A549 (cell line): Measurements from ENCODE around the gene CELF5. TPM values are rescaled to one million over a fixed set of nuclear protein-coding genes. Genes with fewer than 3 reads are reported as not detected.

Experiments used
- ATAC-seq, 2 experiments: fragments of 200-7000 bp in 1 of 2; fragments of >200 bp in 1 of 2; cut with Nextera tagmentation in 1 of 2; cut with Tn5 transposase in 1 of 2; 3 replicates each; pipeline versions ENCODE4 v1.8.0 to v1.9.1; 2018 to 2020; ENCODE audit warnings: mild to moderate bottlenecking in 1 of 2, moderate library complexity in 1 of 2
- CTCF ChIA-PET: fragments of 300-600 bp; sonication (Branson Sonifier 250); formaldehyde crosslinking; extraction: SDS; loops from one replicate; lab custom pipeline; 2021; ENCODE audit warnings: antibody characterized with exemption, inconsistent platforms; lab: Yijun Ruan, JAX
- POLR2A ChIA-PET: fragments of 350-600 bp; formaldehyde crosslinking; extraction: SDS; loops from one replicate; lab custom pipeline; 2021; ENCODE audit warnings: antibody characterized with exemption, inconsistent platforms; lab: Yijun Ruan, JAX
- DNase-seq, 2 experiments: peaks; one replicate each; pipeline versions ENCODE4 v3.0.0 to v3.0.0-alpha.2; 2011 to 2016; ENCODE audit warnings: low read depth in 1 of 2, low spot score in 1 of 2
- FAIRE-seq: peaks from 2 replicates; lab custom pipeline; 2011; peaks lifted over from hg19 to GRCh38; lab: Jason Lieb, UNC
- H3K27ac ChIP-seq, 2 experiments: fragments of >200 bp; sonication (Bioruptor Twin); formaldehyde crosslinking; 3 replicates each; pipeline ENCODE4 v1.5.1; 2016 to 2017
- H3K4me1 ChIP-seq: fragments of >200 bp; sonication (Bioruptor Twin); formaldehyde crosslinking; 3 replicates; pipeline ENCODE4 v1.6.1; 2016
- H3K4me2 ChIP-seq: fragments of >200 bp; sonication (Bioruptor Twin); formaldehyde crosslinking; 3 replicates; pipeline ENCODE4 v1.6.1; 2016
- H3K4me3 ChIP-seq: fragments of >200 bp; sonication (Bioruptor Twin); formaldehyde crosslinking; 3 replicates; pipeline ENCODE4 v1.5.1; 2016
- H3K9me3 ChIP-seq: fragments of >200 bp; sonication (Bioruptor Twin); formaldehyde crosslinking; 3 replicates; pipeline ENCODE4 v1.6.1; 2016
- CBX8 ChIP-seq: fragments of 200-600 bp; sonication (generic); IDR thresholded peaks from 2 replicates; pipeline ENCODE4 v1.6.1; 2016
- CHD2 ChIP-seq: fragments of 150-350 bp; IDR thresholded peaks from 2 replicates; pipeline ENCODE4 v1.6.1; 2014; ENCODE audit warnings: low read length; ENCODE audit not compliant: partially characterized antibody
- E2F6 ChIP-seq: IDR thresholded peaks from 2 replicates; pipeline ENCODE4 v1.6.1; 2012; ENCODE audit warnings: low read depth, borderline replicate concordance
- ESRRA ChIP-seq: fragments of 150-350 bp; IDR thresholded peaks from 2 replicates; pipeline ENCODE4 v1.6.1; 2014; ENCODE audit warnings: mild to moderate bottlenecking, low read length, borderline replicate concordance
- FOSB ChIP-seq: fragments of 250-450 bp; sonication (Bioruptor Pico); IDR thresholded peaks from 2 replicates; pipeline ENCODE4 v1.5.0; 2020; ENCODE audit warnings: mild to moderate bottlenecking, moderate library complexity
- FOSL2 ChIP-seq, 2 experiments: fragments of 450-650 bp in 1 of 2; fragments of >200 bp in 1 of 2; sonication (Bioruptor Twin) in 1 of 2; formaldehyde crosslinking; IDR thresholded peaks; 2 replicates each; pipeline versions ENCODE4 v1.5.0 to v1.6.1; 2016 to 2020; ENCODE audit warnings: mild to moderate bottlenecking in 1 of 2, moderate library complexity in 1 of 2
- HEYL ChIP-seq: fragments of 250-450 bp; sonication (Bioruptor Pico); IDR thresholded peaks from 2 replicates; pipeline ENCODE4 v1.8.0; 2021; ENCODE audit warnings: mild to moderate bottlenecking, moderate library complexity
- HMGXB4 ChIP-seq: fragments of 250-450 bp; sonication (Bioruptor Pico); IDR thresholded peaks from 2 replicates; pipeline ENCODE4 v1.5.0; 2021; ENCODE audit warnings: mild to moderate bottlenecking, moderate library complexity, borderline replicate concordance
- HOXB5 ChIP-seq: fragments of 250-450 bp; sonication (Bioruptor Pico); IDR thresholded peaks from 2 replicates; pipeline ENCODE4 v1.5.0; 2020; ENCODE audit warnings: mild to moderate bottlenecking, moderate library complexity
- KDM5A ChIP-seq: fragments of 200-600 bp; sonication (generic); IDR thresholded peaks from 2 replicates; pipeline ENCODE4 v1.6.1; 2016; ENCODE audit warnings: antibody characterized with exemption, mild to moderate bottlenecking
- MAFK ChIP-seq: fragments of 450-650 bp; IDR thresholded peaks from 2 replicates; pipeline ENCODE4 v1.6.1; 2014; ENCODE audit not compliant: partially characterized antibody
- MAX ChIP-seq: IDR thresholded peaks from 2 replicates; pipeline ENCODE4 v1.6.1; 2012
- MYC ChIP-seq: IDR thresholded peaks from 2 replicates; pipeline ENCODE4 v1.6.1; 2012; ENCODE audit warnings: mild to moderate bottlenecking, inconsistent platforms, low read length, improper control_type of control experiment, borderline replicate concordance
- NFE2L2 ChIP-seq: fragments of 150-350 bp; conservative IDR thresholded peaks from 2 replicates; pipeline ENCODE4 v1.6.1; 2014; ENCODE audit warnings: low read length
- NPAS2 ChIP-seq: fragments of 250-450 bp; sonication (Bioruptor Pico); IDR thresholded peaks from 2 replicates; pipeline ENCODE4 v1.8.0; 2022; ENCODE audit warnings: mild to moderate bottlenecking, moderate library complexity, borderline replicate concordance
- PBX3 ChIP-seq: IDR thresholded peaks from 2 replicates; pipeline ENCODE4 v1.6.1; 2012
- POLR2AphosphoS2 ChIP-seq: conservative IDR thresholded peaks from 2 replicates; pipeline ENCODE4 v1.6.1; 2012; ENCODE audit warnings: low read length, improper control_type of control experiment, inconsistent platforms
- RFX5 ChIP-seq: fragments of 450-650 bp; IDR thresholded peaks from 2 replicates; pipeline ENCODE4 v1.7.1; 2014; ENCODE audit warnings: antibody characterized with exemption, mild to moderate bottlenecking, moderate library complexity
- RNF2 ChIP-seq: fragments of 200-600 bp; sonication (generic); IDR thresholded peaks from 2 replicates; pipeline ENCODE4 v1.6.1; 2016; ENCODE audit warnings: low read depth, mild to moderate bottlenecking, antibody characterized with exemption, moderate library complexity, borderline replicate concordance
- SMC3 ChIP-seq: fragments of >200 bp; sonication (Bioruptor Twin); formaldehyde crosslinking; IDR thresholded peaks from 3 replicates; pipeline ENCODE4 v1.6.1; 2018; ENCODE audit warnings: inconsistent platforms
- SREBF2 ChIP-seq: fragments of 450-650 bp; IDR thresholded peaks from 2 replicates; pipeline ENCODE4 v1.6.1; 2014; ENCODE audit warnings: mild to moderate bottlenecking, moderate library complexity
- TFCP2L1 ChIP-seq: fragments of 250-450 bp; sonication (Bioruptor Pico); IDR thresholded peaks from 2 replicates; pipeline ENCODE4 v1.5.0; 2021; ENCODE audit warnings: mild to moderate bottlenecking
- TP53 ChIP-seq: fragments of 250-450 bp; sonication (Bioruptor Pico); IDR thresholded peaks from 2 replicates; pipeline ENCODE4 v1.5.0; 2021; ENCODE audit warnings: mild to moderate bottlenecking, moderate library complexity
- ZC3H11A ChIP-seq: fragments of 450-650 bp; IDR thresholded peaks from 2 replicates; pipeline ENCODE4 v1.6.1; 2014; ENCODE audit warnings: antibody characterized with exemption, mild to moderate bottlenecking
- WGBS: methylation state at CpG from one replicate; pipeline ENCODE4 v1.1.6; 2017; ENCODE audit errors: missing lambda C conversion rate; 5-methylcytosine and 5-hydroxymethylcytosine counted together
- polyA plus RNA-seq, 4 experiments: library from polyadenylated mRNA; depleted of rRNA in 3 of 4; stranded (reverse); fragments of >200 nt; fragmentation: RNase III in 1 of 4; extraction: RNeasy Plus Mini Kit Qiagen cat#74134 plus additional on column Dnase treatment in 1 of 4; gene quantifications; 2 replicates in 3 of 4; 3 replicates in 1 of 4; pipeline ENCODE4 v1.2.3, GENCODE V29; 2011 to 2017

The CELF5 gene
- polyA plus RNA-seq, 2 of the 4 experiments (the other 2 are of a cell fraction) = 0.31 to 0.61 TPM

- no peak overlapping the region for H3K4me2 ChIP-seq
- no peak overlapping the region for H3K4me3 ChIP-seq
- H3K9me3 ChIP-seq = no peaks in the 10 kb centered on the region
- ATAC-seq (no peak), FAIRE-seq (no peak)
- H3K27ac ChIP-seq = no peak overlapping the region
- no peak for TF ChIP-seq RNF2
- TF ChIP-seq RFX5 = no peak
- no peak for TF ChIP-seq SREBF2
- TF ChIP-seq ZC3H11A = no peak
- TF ChIP-seq NPAS2 (CRISPR knock-in tag) = no peak
- TF ChIP-seq NFE2L2 = no peak
- TF ChIP-seq MAFK = no peak
- TF ChIP-seq CHD2 = no peak
- no peak for TF ChIP-seq HEYL
- TF ChIP-seq HOXB5 = no peak
- TF ChIP-seq TP53 = no peak
- no peak for TF ChIP-seq SMC3
- no peak for TF ChIP-seq KDM5A
- no peak for TF ChIP-seq ESRRA
- TF ChIP-seq HMGXB4 (CRISPR knock-in tag) = no peak
- TF ChIP-seq, all 56 proteins: peak for 0
- CTCF ChIA-PET = interaction anchor here (0.9 to 2.5 kb wide), 2 partner anchors 18 to 43 kb away, joined by 3 to 9 read pairs; no protein-coding TSS in a partner anchor
- 5% methylated on average over 1 of the region's 1 CpG for WGBS
- POLR2A ChIA-PET = no interaction called here
- DNase-seq = no peak
- no peaks in the 10 kb centered on the region for H3K4me1 ChIP-seq
Measured at GRCh38 chr19:3231288-3231687, 6.8 kb downstream of the CELF5 start.

GRCh38 chr19:3233116-3233515, 8.7 kb downstream of the CELF5 start:
- TF ChIP-seq MYC = no peak
- no peak for TF ChIP-seq POLR2AphosphoS2
- no peak for TF ChIP-seq FOSL2 (IDR thresholded peaks at IDR 0.05)
- TF ChIP-seq FOSL2 (CRISPR knock-in tag; IDR thresholded peaks at IDR 0.05) = no peak
- no peak for TF ChIP-seq MAX
- TF ChIP-seq NFE2L2 = no peak
- no peak for TF ChIP-seq ESRRA
- no peak for TF ChIP-seq CBX8
- TF ChIP-seq E2F6 = no peak
- TF ChIP-seq RNF2 = no peak
- no peak for TF ChIP-seq FOSB (CRISPR knock-in tag)
- TF ChIP-seq TFCP2L1 (CRISPR knock-in tag) = no peak
- no peak for TF ChIP-seq HOXB5
- no peak for TF ChIP-seq SMC3
- TF ChIP-seq HMGXB4 (CRISPR knock-in tag) = no peak
- no peak for TF ChIP-seq PBX3
- Histone ChIP-seq H3K4me1 (no peaks in the 10 kb centered on the region), H3K4me2 (no peak overlapping the region), H3K4me3 (no peak overlapping the region), H3K9me3 (no peaks in the 10 kb centered on the region), H3K27ac (no peak overlapping the region)
- 26% methylated on average over 4 of the region's 4 CpGs for WGBS
- DNase-seq (no peak), ATAC-seq (no peak), FAIRE-seq (no peak)
- CTCF ChIA-PET = interaction anchor here (1.0 to 1.3 kb wide), 3 partner anchors 8 to 282 kb away, joined by 3 to 6 read pairs (median 3); no protein-coding TSS in a partner anchor
- POLR2A ChIA-PET = no interaction called here
